CD14-positive monocyte (primary cell): ENCODE measurements around the gene DPH6. TPM values are rescaled to one million over a fixed set of nuclear protein-coding genes. Genes with fewer than 3 reads are reported as not detected.

Source experiments
- DNase-seq, 3 donors: peaks; one replicate each; pipeline ENCODE4 v3.0.0-alpha.2; 2011 to 2022
- H2AFZ ChIP-seq: 2 replicates; pipeline ENCODE4 v1.6.0; 2012; ENCODE audit warnings: mild to moderate bottlenecking, low read depth, low read length, inconsistent platforms; ENCODE audit not compliant: insufficient read depth, poor library complexity, severe bottlenecking
- H3K27ac ChIP-seq, 2 donors: 1 replicate in 1 of 2; 2 replicates in 1 of 2; pipeline ENCODE4 v1.5.1; 2012 to 2013; ENCODE audit warnings: low read length in 2 of 2, control low read depth in 1 of 2, inconsistent platforms in 1 of 2, low read depth in 1 of 2, mild to moderate bottlenecking in 1 of 2
- H3K27me3 ChIP-seq, 2 donors: one replicate each; pipeline versions ENCODE4 v1.6.0 to v1.6.1; 2011 to 2013; ENCODE audit warnings: low read length in 2 of 2; ENCODE audit not compliant: control insufficient read depth in 2 of 2, insufficient read depth in 2 of 2
- H3K36me3 ChIP-seq, 2 donors: replicated peaks in 1 of 2; 1 replicate in 1 of 2; 2 replicates in 1 of 2; pipeline versions ENCODE4 v1.5.1 to v1.6.1; 2012 to 2013; ENCODE audit warnings: low read length in 2 of 2, control low read depth in 1 of 2, inconsistent platforms in 1 of 2, mild to moderate bottlenecking in 1 of 2; ENCODE audit not compliant: insufficient read depth in 2 of 2, control insufficient read depth in 1 of 2
- H3K4me1 ChIP-seq, 2 donors: 1 replicate in 1 of 2; 2 replicates in 1 of 2; pipeline versions ENCODE4 v1.5.1 to v1.6.1; 2012 to 2013; ENCODE audit warnings: low read length in 2 of 2, control low read depth in 1 of 2, inconsistent platforms in 1 of 2, mild to moderate bottlenecking in 1 of 2, moderate library complexity in 1 of 2; ENCODE audit not compliant: insufficient read depth in 2 of 2, control insufficient read depth in 1 of 2
- H3K4me2 ChIP-seq: replicated peaks from 2 replicates; pipeline ENCODE3; 2012; ENCODE audit warnings: low read length, moderate library complexity, mild to moderate bottlenecking; ENCODE audit not compliant: poor library complexity, severe bottlenecking; ENCODE audit errors: extremely low read depth
- H3K4me3 ChIP-seq, 3 experiments: fragments of 200-600 bp in 1 of 3; sonication (generic) in 1 of 3; replicated peaks in 1 of 3; 1 replicate in 2 of 3; 2 replicates in 1 of 3; pipeline ENCODE4 v1.5.1; 2011 to 2013; ENCODE audit warnings: low read length in 3 of 3, mild to moderate bottlenecking in 3 of 3, control low read depth in 2 of 3, low read depth in 2 of 3, inconsistent platforms in 1 of 3, moderate library complexity in 1 of 3
- H3K79me2 ChIP-seq: 2 replicates; pipeline ENCODE4 v1.6.0; 2012; ENCODE audit warnings: mild to moderate bottlenecking, control low read depth, inconsistent platforms, low read length, moderate library complexity; ENCODE audit not compliant: insufficient read depth
- H3K9ac ChIP-seq: 2 replicates; pipeline ENCODE4 v1.6.0; 2017; ENCODE audit warnings: low read length, mild to moderate bottlenecking; ENCODE audit not compliant: insufficient read depth, poor library complexity, severe bottlenecking
- H3K9me3 ChIP-seq, 2 donors: replicated peaks in 1 of 2; 1 replicate in 1 of 2; 2 replicates in 1 of 2; pipeline versions ENCODE4 v1.5.1 to v1.6.1; 2012 to 2013; ENCODE audit warnings: low read length in 2 of 2, control low read depth in 1 of 2; ENCODE audit not compliant: control insufficient read depth in 1 of 2, insufficient read depth in 1 of 2
- H4K20me1 ChIP-seq: 2 replicates; pipeline ENCODE4 v1.6.0; 2012; ENCODE audit warnings: mild to moderate bottlenecking, low read length, control low read depth, moderate library complexity; ENCODE audit not compliant: insufficient read depth
- H3K27ac Mint-ChIP-seq, 7 donors: one replicate each; pipeline ENCODE4 v1.8.0; 2020; ENCODE audit warnings: mild to moderate bottlenecking in 7 of 7, mixed read lengths in 7 of 7, moderate library complexity in 6 of 7, inconsistent platforms in 2 of 7
- H3K27me3 Mint-ChIP-seq, 3 donors: one replicate each; pipeline ENCODE4 v1.8.0; 2021 to 2022; ENCODE audit warnings: low read depth in 3 of 3, mild to moderate bottlenecking in 3 of 3, mixed read lengths in 3 of 3, moderate library complexity in 3 of 3, inconsistent platforms in 1 of 3
- H3K36me3 Mint-ChIP-seq, 2 donors: one replicate each; pipeline ENCODE4 v1.8.0; 2020; ENCODE audit warnings: mixed read lengths in 2 of 2, inconsistent platforms in 1 of 2, mild to moderate bottlenecking in 1 of 2
- H3K4me1 Mint-ChIP-seq: one replicate; pipeline ENCODE4 v1.8.0; 2020; ENCODE audit warnings: mild to moderate bottlenecking, mixed read lengths
- H3K4me3 Mint-ChIP-seq, 2 donors: one replicate each; pipeline ENCODE4 v1.8.0; 2020; ENCODE audit warnings: mild to moderate bottlenecking in 2 of 2, mixed read lengths in 2 of 2, moderate library complexity in 1 of 2
- H3K9me3 Mint-ChIP-seq, 7 donors: one replicate each; pipeline ENCODE4 v1.8.0; 2020 to 2022; ENCODE audit warnings: mixed read lengths in 7 of 7, mild to moderate bottlenecking in 6 of 7, moderate library complexity in 6 of 7, inconsistent platforms in 2 of 7
- CTCF ChIP-seq: fragments of 200-600 bp; IDR thresholded peaks from one replicate; pipeline ENCODE4 v1.8.0; 2022; ENCODE audit warnings: antibody characterized with exemption, mild to moderate bottlenecking
- intact Hi-C, 2 donors: fragments of 100-400 bp; cut with micrococcal nuclease; formaldehyde crosslinking; loops; one replicate each; pipeline versions ENCODE4 v1.15.0 to v1.15.1; 2023
- polyA plus RNA-seq, 3 donors: library from polyadenylated mRNA; depleted of rRNA in 1 of 3; unstranded in 2 of 3; stranded (reverse) in 1 of 3; fragments of 300-500 nt in 2 of 3; fragments of >200 nt in 1 of 3; fragmentation: Illumina TruSeq in 2 of 3; gene quantifications; 1 replicate in 2 of 3; 2 replicates in 1 of 3; pipeline ENCODE4 v1.2.3, GENCODE V29; 2012 to 2021
- small RNA-seq: library from RNA; depleted of rRNA; stranded (forward); fragments of <200 nt; gene quantifications from one replicate; pipeline ENCODE3, GENCODE V24; 2012; ENCODE audit warnings: low read depth; ENCODE audit not compliant: insufficient read length

DPH6 gene
- polyA plus RNA-seq, 3 donors: 7.6 to 18.2 (median 13.6) TPM

GRCh38 chr15:35320911-35321310 is 225.1 kb downstream of the DPH6 start:
- H3K27ac ChIP-seq: no peak overlapping the region
- TF ChIP-seq CTCF: no peak
- no peak overlapping the region for H3K27ac Mint-ChIP-seq
- H3K4me3 ChIP-seq: no peak overlapping the region
- no peak overlapping the region for H3K4me2 ChIP-seq
- no peaks in the 10 kb centered on the region for H3K36me3 Mint-ChIP-seq
- no peaks in the 10 kb centered on the region for H3K4me1 Mint-ChIP-seq
- no peaks in the 10 kb centered on the region for H3K36me3 ChIP-seq
- no peaks in the 10 kb centered on the region for H3K79me2 ChIP-seq
- H2AFZ ChIP-seq: no peak overlapping the region
- H3K27me3 Mint-ChIP-seq: no peaks in the 10 kb centered on the region
- H3K9me3 Mint-ChIP-seq: peaks cover 0 to 8% (median 2%) of the 10 kb centered on the region in 7 donors
- H3K9me3 ChIP-seq: no peaks in the 10 kb centered on the region
- DNase-seq: no peak
- H3K4me3 Mint-ChIP-seq: no peak overlapping the region
- H3K27me3 ChIP-seq: no peaks in the 10 kb centered on the region
- no peaks in the 10 kb centered on the region for H3K4me1 ChIP-seq
- no peak overlapping the region for H3K9ac ChIP-seq
- intact Hi-C loops: no loop called here
- no peaks in the 10 kb centered on the region for H4K20me1 ChIP-seq

Small RNA genes lying within 50 kb of the gene (small RNA-seq; reads per million reads assigned to genes)
- gene AC019288.1 (not detected), gene MIR3942 (not detected)
